NCI-H1436 treated with DMSO at 0.1 percent for 48 hours (cell line): ENCODE data around the gene SLC39A11.
"Not testable (repeated sequence)": the region's sequence is repeated elsewhere in the genome, so short reads cannot be mapped to it uniquely, and the experiment has no call there.

ENCODE experiments used
- DNase-seq: peaks from one replicate; lab custom pipeline; 2025; lab: John Stamatoyannopoulos, UW

The SLC39A11 gene

DNA sequence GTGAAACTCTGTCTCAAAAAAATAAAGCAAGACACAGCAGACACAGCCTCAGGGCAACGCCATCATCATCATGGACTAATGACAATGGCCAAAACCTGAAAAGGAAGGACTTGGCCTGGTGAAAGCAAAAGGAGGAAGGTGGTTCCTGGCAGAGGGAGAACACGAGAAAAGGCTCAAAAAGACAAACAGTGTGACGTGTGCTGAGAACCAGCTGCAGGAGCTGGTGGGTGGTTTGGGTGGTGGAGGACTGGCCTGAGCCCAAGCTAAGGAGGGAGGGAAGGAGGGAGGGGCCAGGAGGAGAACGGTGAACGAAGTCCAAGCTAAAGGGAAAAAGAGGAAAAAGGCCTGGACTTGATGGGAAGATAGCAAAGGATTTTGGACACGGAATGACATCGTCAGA is 85.1 kb downstream of the SLC39A11 start:
- DNase-seq = no peak

- DNase-seq = no peak
Measured at GRCh38 chr17:73005360-73005759, 87.1 kb downstream of the SLC39A11 start.

- DNase-seq = no peak
Measured at GRCh38 chr17:73003487-73003886, 89.0 kb downstream of the SLC39A11 start.

DNA sequence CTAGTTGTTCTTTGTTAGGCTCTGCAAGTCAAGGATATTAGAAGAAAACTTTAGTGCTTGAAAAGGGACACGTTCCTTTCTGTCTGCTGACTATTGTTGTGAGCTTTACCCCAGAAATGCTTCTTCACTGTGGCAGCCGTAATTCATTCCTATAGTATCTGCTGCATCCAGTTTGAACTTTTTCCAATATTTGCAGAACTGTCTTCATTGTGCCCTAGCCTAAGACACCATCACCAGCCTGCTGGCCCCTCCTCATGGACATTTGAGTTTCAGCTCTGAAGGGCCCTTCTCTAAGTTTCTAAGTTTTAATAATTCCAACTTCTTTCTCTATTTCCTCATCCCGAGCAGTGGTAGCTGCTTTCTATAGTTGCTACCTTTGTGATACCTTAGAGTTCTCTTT is 91.7 kb downstream of the SLC39A11 start:
- no peak for DNase-seq

DNA sequence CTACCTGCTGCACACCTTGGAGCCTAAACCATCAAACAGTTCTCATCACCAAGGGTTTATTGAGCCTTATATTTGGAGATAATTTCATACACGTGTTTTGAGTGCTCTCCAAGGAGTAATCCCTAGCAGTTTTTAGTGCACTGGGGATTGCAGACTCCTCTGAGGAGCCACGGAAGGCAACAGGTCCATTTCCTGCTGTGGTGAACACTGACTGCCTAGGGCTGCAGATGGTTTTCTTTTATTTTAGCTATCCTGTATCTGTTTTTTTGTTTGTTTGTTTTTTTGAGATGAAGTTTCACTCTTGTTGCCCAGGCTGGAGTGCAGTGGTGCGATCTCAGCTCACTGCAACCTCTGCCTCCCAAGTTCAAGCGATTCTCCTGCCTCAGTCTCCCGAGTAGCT is 93.0 kb downstream of the SLC39A11 start:
- not testable (repeated sequence) for DNase-seq

DNA sequence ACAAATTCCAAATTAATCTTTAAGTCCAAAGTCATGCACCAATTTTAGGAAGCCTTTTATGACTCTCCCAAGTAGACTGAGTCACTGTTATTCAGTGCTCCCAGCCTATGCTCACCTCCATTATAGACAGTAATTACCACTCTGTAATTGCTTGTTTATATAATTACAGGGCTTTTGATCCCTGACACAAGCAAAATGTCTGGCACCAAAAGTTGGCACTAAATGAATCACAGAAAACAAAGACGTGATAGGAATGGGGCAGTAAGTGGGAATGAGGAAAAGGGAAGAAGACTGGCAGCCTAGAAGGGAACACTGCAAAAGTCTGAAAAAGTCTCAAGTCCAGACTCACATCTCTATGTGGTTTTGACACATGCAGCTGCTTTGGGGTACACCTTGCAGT is 94.1 kb downstream of the SLC39A11 start:
- no peak for DNase-seq

GRCh38 chr17:72997559-72997958 is 94.9 kb downstream of the SLC39A11 start:
- no peak for DNase-seq

DNA sequence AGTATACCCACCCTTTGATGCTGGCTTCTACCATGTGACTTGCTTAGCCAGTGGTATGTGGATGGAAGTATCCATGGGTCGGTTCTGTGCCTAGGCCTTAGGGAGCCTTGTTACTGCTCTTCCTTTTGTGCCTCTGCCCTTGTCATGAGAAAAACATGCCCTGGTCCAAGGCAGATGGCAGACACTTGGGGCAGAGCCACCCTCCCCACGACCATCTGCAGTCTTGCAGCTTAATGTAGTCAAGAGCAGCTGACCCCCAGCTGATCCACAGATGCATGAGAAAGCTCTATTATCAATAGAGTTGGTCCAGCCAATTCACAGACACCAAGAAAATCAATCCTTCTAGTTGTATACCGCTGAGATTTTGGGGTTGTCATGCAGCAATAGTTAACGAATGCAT is 95.7 kb downstream of the SLC39A11 start:
- DNase-seq = no peak

DNA sequence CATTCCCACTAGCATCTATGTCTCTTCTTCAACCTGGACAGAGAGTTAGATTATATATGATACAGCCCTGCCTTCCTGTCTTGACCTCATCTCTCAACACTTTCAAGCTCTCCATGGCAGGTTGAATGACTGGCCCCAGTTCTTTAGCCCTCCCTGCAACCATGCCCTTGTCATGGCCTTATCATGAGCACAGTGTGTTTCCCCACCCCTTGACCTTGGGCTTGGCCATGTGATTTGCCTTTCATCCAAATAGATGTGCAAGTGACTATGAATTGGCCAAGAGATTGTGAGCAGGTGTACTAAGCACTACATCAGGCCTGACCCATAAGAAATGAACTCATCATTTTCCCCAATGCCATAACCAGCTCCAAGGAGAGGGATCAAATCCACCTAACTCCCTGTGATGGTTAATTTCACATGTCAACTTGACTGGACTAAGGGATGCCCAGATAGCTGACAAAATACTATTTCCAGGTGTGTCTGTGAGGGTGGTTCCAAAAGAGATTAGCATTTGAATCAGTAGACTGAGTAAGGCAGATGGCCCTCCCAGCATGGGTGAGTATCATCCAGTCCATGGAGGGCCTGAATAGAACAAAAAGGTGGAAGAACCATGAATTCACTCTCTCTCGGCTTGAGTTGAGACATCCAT is 97.4 kb downstream of the SLC39A11 start:
- DNase-seq = no peak

DNA sequence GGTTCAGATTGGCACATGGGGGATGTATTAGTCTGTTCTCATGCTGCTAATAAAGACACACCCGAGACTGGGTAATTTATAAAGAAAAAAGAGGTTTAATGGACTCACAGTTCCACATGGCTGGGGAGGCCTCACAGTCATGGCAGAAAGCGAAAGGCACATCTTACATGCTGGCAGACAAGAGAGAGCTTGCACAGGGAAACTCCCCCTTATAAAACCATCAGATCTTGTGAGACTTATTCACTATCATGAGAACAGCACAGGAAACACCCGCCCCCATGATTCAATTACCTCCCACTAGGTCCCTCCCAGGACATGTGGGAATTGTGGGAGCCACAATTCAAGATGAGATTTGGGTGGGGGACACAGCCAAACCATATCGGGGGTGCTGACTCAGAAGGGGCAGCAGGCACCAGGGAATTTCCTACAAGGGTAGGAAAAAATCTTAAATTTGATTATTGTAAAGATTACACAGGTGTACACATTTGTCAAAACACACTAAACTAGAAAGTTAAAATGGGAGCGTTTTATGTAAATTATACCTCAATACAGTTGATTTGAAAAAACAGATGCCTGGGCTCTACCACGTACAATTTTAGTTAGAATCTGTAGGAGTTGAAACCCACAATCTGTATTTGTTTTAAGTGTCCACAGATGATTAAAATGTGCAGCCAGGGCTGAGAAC is 99.6 kb downstream of the SLC39A11 start:
- DNase-seq = not testable (repeated sequence)

DNA sequence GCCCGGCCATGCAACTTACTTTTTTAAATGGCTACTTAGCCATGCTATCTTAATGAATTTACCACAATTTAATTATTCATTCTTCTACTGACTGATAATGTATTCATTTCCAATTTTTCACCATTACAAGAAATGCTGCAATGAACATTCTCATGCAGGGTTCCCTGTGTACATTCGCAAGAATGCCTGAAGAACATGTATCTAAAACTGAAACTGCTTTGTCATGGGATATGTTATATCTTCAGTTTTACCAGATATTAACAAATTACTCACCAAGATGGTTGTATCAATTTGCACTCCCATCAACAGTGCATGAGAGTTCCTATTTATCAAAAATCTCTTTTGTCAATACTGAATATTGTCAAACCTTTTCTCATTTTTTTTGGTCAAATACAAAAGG is 100.8 kb downstream of the SLC39A11 start:
- DNase-seq = no peak

GRCh38 chr17:72989074-72989610 is 103.3 kb downstream of the SLC39A11 start:
- no peak for DNase-seq

DNA sequence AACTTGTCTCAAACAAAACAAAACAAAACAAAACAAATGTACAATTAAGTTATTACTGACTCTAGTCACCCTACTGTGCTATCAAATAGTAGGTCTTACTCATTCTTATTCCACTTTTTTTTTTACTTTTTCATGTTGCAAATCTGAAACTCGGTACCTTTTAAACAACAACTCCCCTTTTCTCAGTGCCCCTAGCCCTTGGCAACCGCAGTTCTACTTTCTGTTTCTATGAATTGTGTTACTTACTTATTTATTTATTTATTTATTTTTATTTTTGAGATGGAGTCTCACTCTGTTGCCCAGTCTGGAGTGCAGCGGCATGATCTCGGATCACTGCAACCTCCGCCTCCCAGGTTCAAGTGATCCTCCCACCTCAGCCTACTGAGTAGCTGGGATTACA is 104.0 kb downstream of the SLC39A11 start:
- no peak for DNase-seq

DNA sequence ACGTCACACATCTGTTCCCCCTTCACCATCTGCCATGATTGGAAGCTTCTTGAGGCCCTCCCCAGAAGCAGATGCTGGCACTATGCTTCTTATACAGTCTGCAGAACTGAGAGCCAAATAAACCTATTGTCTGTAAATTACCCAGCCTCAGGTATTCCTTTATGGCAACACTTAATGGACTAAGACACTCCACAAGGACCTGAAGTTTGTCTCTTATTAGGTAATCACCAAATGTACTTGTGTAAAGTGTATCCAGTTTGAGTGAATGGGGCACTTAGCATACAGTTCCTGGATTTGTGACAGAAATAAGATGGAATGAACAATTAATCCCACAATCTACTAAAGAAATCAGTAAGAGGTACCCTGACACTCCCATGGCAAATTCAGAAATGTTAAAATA is 105.3 kb downstream of the SLC39A11 start:
- no peak for DNase-seq

GRCh38 chr17:72985882-72986720 is 106.4 kb downstream of the SLC39A11 start:
- DNase-seq = no peak

- DNase-seq = no peak
Measured at GRCh38 chr17:72984926-72985325, 107.6 kb downstream of the SLC39A11 start.

DNA sequence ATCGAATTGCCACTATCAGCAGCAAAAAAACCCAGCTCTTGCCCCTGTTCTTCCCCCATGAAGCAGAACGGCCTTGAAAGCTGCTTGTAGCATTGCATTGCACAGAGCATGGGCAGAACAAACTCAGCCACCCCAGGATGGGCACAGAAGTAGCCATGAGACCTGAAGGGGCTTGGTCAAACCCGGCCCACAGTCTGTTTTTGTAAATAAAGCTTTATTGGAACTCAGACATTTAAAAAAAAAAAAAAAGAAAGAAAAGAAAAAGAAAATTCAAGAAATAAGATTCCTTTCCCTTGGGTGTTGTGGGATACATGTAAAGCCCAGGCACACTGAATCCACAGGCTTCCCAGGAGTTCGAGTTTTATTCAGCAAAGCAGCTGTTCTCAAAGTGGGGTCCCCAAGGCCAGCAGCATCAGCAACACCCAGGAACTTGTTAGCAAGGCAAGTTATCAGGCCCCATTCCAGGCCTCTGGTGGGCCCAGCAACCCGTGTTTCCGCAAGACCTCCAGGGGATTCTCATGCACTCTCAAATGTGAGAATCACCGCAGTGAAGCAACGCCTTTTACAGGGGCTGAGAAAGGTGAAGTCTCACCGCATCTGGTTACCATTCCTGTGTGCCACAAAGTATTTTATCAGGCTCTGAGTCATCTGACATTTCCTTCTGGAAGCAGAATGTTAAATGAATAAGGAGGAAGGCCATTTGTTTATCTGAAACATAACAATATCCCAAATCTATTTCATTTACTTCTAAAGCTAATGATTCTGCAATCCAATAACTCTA is 108.2 kb downstream of the SLC39A11 start:
- no peak for DNase-seq

GRCh38 chr17:72982680-72983079 is 109.8 kb downstream of the SLC39A11 start:
- DNase-seq = no peak

- DNase-seq = no peak
Measured at GRCh38 chr17:72978593-72979218, 113.8 kb downstream of the SLC39A11 start.

- no peak for DNase-seq
Measured at GRCh38 chr17:72977771-72978417, 114.6 kb downstream of the SLC39A11 start.
